Right atrium auricular region (tissue), 2 donors: Measurements from ENCODE around the gene GAPT. TPM values are rescaled to one million over a fixed set of nuclear protein-coding genes. Genes with fewer than 3 reads are reported as not detected.
A peak's percentile ranks its signal among the peaks of the same experiment; 100 is the strongest.

Experiments used
- DNase-seq: peaks from one replicate; pipeline ENCODE4 v3.0.0-alpha.2; 2019; ENCODE audit warnings: low spot score
- H3K27ac ChIP-seq, 2 donors: fragments of 200-600 bp; sonication (generic); 1 replicate in 1 of 2; 2 replicates in 1 of 2; pipeline ENCODE4 v1.5.1; 2016 to 2019
- H3K27me3 ChIP-seq, 2 donors: fragments of 200-600 bp; sonication (generic); one replicate each; pipeline versions ENCODE4 v1.5.1 to v1.6.0; 2017 to 2019
- H3K36me3 ChIP-seq: fragments of 200-600 bp; sonication (generic); one replicate; pipeline ENCODE4 v1.5.1; 2016
- H3K4me1 ChIP-seq, 2 donors: fragments of 200-600 bp; sonication (generic); one replicate each; pipeline versions ENCODE4 v1.5.1 to v1.6.0; 2017 to 2019
- H3K4me3 ChIP-seq, 2 donors: fragments of 200-600 bp; sonication (generic); 1 replicate in 1 of 2; 2 replicates in 1 of 2; pipeline ENCODE4 v1.5.1; 2017 to 2019; ENCODE audit warnings: mild to moderate bottlenecking in 1 of 2, moderate library complexity in 1 of 2
- H3K9me3 ChIP-seq, 2 donors: fragments of 200-600 bp; sonication (generic); one replicate each; pipeline ENCODE4 v1.5.1; 2019
- total RNA-seq, 2 donors: library from RNA; depleted of rRNA; stranded (reverse); fragments of >200 nt; gene quantifications; one replicate each; pipeline ENCODE4 v1.1.0, GENCODE V29; 2016
- TF ChIP-seq, protein P1 (sequence below), 2 donors: fragments of 200-600 bp; sonication (generic); IDR thresholded peaks; one replicate each; pipeline ENCODE4 v1.5.1; 2019; ENCODE audit warnings: antibody characterized with exemption in 2 of 2

The GAPT gene
- total RNA-seq, 2 donors from 2014 or later, result 0.20 TPM; not detected in 1

GRCh38 chr5:58455066-58455465 lies 36.2 kb upstream of the GAPT start:
- Histone ChIP-seq H3K27me3 (no peaks in the 10 kb centered on the region), H3K9me3 (no peaks in the 10 kb centered on the region), H3K36me3 (peaks cover 56% of the 10 kb centered on the region), H3K4me1 (peaks cover 0 to 37% of the 10 kb centered on the region in 2 donors), H3K4me3 (peak overlapping the region; percentile 86 to 97), H3K27ac (peak overlapping the region in 1 of 2 donors; percentile 99)
- DNase-seq, result no peak
- TF ChIP-seq, protein P1, sequence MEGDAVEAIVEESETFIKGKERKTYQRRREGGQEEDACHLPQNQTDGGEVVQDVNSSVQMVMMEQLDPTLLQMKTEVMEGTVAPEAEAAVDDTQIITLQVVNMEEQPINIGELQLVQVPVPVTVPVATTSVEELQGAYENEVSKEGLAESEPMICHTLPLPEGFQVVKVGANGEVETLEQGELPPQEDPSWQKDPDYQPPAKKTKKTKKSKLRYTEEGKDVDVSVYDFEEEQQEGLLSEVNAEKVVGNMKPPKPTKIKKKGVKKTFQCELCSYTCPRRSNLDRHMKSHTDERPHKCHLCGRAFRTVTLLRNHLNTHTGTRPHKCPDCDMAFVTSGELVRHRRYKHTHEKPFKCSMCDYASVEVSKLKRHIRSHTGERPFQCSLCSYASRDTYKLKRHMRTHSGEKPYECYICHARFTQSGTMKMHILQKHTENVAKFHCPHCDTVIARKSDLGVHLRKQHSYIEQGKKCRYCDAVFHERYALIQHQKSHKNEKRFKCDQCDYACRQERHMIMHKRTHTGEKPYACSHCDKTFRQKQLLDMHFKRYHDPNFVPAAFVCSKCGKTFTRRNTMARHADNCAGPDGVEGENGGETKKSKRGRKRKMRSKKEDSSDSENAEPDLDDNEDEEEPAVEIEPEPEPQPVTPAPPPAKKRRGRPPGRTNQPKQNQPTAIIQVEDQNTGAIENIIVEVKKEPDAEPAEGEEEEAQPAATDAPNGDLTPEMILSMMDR (IDR thresholded peaks at IDR 0.05), result no peak

DNA sequence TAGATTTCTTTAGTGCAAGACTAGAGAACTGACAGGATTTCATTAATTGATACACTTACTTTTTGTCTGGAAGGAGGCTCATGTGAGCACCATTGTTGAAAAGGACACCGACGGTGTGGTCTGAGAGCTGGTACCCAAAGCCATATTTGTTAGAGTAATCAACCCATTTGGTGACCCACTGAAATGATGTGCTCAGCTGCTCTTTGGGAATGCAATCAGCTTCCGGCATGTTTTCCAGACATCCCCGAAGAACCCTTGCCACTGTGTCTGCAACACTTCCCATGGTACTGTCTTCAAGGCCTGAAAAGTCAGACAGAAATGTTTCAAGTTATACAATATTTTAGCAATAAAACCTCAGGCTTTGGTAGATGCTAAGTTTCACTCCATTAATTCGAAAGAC lies 35.8 kb upstream of the GAPT start:
- peak overlapping the region in 1 of 2 donors; percentile 99 for H3K27ac ChIP-seq
- H3K4me1 ChIP-seq, result peaks cover 0 to 37% of the 10 kb centered on the region in 2 donors
- H3K9me3 ChIP-seq, result no peaks in the 10 kb centered on the region
- no peaks in the 10 kb centered on the region for H3K27me3 ChIP-seq
- DNase-seq, result no peak
- peaks cover 56% of the 10 kb centered on the region for H3K36me3 ChIP-seq
- TF ChIP-seq, protein P1 (IDR thresholded peaks at IDR 0.05), result no peak
- H3K4me3 ChIP-seq, result peak overlapping the region; percentile 86 to 97

DNA sequence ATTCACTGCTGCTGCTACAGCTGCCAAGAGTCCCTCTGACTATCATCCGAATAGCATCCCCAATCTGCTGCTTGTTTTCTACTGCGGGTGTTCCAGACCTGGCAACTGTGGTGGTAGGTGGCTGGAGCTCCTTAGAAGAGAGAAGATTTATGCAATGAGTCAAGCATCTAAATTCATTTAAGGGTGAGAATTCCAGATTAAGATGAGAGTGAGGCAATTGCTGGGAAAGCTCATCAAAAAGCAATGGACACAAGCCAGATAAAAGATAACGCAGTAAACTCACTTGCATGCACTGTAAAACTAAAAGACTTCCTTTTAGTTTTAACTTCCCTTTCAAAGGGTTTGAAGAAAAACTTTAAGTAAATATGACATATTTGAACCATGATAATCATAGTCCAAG lies 35.2 kb upstream of the GAPT start:
- Histone ChIP-seq H3K4me1 (peaks cover 0 to 37% of the 10 kb centered on the region in 2 donors), H3K36me3 (peaks cover 56% of the 10 kb centered on the region), H3K27me3 (no peaks in the 10 kb centered on the region), H3K27ac (peak overlapping the region; percentile 14 to 99), H3K9me3 (no peaks in the 10 kb centered on the region), H3K4me3 (peak overlapping the region; percentile 86 to 97)
- TF ChIP-seq, protein P1 (IDR thresholded peaks at IDR 0.05), result no peak
- no peak for DNase-seq

- DNase-seq, result no peak
- Histone ChIP-seq H3K27ac (peak overlapping the region; percentile 14 to 99), H3K4me1 (peaks cover 0 to 37% of the 10 kb centered on the region in 2 donors), H3K4me3 (peak overlapping the region; percentile 86 to 97), H3K36me3 (peaks cover 56% of the 10 kb centered on the region), H3K9me3 (no peaks in the 10 kb centered on the region), H3K27me3 (no peaks in the 10 kb centered on the region)
- TF ChIP-seq, protein P1 (IDR thresholded peaks at IDR 0.05), result no peak
Measured at GRCh38 chr5:58456486-58456885, 34.7 kb upstream of the GAPT start.

- no peak for DNase-seq
- Histone ChIP-seq H3K36me3 (peaks cover 56% of the 10 kb centered on the region), H3K27ac (peak overlapping the region; percentile 14 to 99), H3K27me3 (no peaks in the 10 kb centered on the region), H3K9me3 (no peaks in the 10 kb centered on the region), H3K4me1 (peaks cover 0 to 37% of the 10 kb centered on the region in 2 donors), H3K4me3 (peak overlapping the region; percentile 86 to 97)
- TF ChIP-seq, protein P1 (IDR thresholded peaks at IDR 0.05), result no peak
Measured at GRCh38 chr5:58457050-58457449, 34.2 kb upstream of the GAPT start.

DNA sequence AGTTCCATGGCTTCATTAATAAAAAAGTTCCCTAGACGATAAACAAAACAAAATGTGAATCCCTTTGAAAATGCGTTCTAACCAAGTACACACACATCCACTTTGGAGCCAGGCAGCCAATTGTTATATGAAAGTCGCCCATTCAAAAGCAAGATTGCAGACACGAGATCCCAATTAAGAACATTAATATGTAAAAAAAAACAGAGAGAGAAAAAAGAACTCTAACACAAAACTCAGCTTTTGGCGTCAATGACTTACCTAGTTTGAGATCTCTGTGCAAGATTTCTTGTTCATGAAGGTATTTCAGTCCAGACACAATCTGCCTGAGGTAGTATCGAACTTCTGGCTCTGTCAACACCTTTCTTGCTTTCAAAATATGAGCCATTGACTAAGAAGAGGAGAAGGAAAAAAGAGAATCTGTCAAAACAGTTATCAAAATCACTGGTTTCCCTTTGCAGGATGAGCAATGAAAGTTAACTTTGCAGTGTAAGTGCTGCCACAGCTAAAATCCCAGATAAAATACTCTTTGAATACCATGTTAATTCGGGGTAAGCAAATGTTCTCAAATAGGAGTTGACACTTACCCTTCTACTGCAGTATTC lies 33.0 kb upstream of the GAPT start:
- H3K36me3 ChIP-seq, result peaks cover 53% of the 10 kb centered on the region
- no peak for DNase-seq
- H3K27ac ChIP-seq, result peak overlapping the region; percentile 99
- peaks cover 0 to 37% of the 10 kb centered on the region in 2 donors for H3K4me1 ChIP-seq
- peak overlapping the region; percentile 86 to 97 for H3K4me3 ChIP-seq
- H3K27me3 ChIP-seq, result no peaks in the 10 kb centered on the region
- H3K9me3 ChIP-seq, result no peaks in the 10 kb centered on the region
- TF ChIP-seq, protein P1 (IDR thresholded peaks at IDR 0.05), result no peak
